DMS153 treated with DMSO at 0.1 percent for 48 hours (cell line): ENCODE data around the gene SNX32.

Experiments used
- DNase-seq: peaks from one replicate; lab custom pipeline; 2025; ENCODE audit not compliant: unreplicated experiment; lab: John Stamatoyannopoulos, UW

SNX32 gene

GRCh38 chr11:65854852-65855837 is 21.4 kb downstream of the SNX32 start:
- DNase-seq: no peak

GRCh38 chr11:65855927-65856363 is 22.2 kb downstream of the SNX32 start:
- DNase-seq: no peak

DNA sequence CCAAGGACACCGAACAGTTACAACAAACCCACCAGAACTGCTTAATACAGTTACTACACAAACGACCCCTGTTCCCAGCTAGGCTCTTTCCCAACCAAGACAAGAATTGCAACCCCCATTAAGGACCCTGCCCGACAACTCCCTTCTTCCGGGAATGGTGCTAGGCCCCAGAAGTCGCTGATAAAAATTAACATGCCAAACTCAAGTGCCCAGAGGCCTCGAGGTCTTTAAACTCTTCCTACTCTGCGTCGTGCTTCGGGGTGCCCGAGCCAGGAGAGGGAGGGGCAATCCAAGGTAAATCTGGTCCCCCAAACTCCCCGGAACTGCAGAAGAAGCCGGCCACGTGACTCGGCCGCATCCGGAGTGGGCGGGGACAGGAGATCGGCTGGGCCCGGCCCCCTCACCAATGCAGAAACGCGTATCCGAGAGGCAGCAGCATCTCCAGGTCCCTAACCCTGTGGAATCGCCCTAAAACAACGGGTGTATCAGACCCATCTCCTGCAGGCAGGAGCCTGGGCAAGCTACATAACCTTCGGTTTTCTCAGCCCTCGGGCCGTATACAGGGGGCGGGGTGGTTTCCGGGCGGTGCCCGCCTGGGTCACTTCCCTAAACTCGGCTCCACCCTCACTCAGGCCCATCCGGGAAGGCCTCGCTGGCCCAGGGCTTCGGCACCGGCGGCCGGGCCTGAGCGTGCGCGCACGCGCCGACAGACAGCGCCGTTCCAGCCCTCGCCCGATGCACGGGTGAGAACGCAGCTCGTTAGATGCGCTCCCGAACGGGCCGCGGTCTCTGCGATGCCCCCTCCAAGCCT is 23.1 kb downstream of the SNX32 start:
- DNase-seq: peak; percentile 22

DNA sequence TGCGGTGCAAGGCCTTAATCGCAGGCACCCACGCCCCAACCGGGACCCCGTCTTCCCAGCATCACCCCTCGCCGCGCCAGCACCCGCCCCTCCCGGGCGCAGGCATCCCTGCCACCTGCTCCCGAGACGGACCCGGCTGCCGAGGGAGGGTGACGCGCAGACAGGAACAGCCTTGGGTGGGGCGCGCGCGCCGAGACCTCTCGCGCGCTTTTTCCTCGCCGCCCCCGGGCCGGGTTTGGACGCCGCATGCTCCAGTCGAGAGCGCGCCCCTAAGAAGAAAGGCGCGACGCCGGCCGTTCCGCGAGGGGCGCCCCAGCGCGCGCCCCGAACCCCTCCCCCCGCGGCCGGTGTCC is 23.7 kb downstream of the SNX32 start:
- no peak for DNase-seq

- peak; percentile 97 for DNase-seq
Observed at GRCh38 chr11:65857853-65858680, 24.3 kb downstream of the SNX32 start, which contains the start of gene CFL1. CFL1 (minus strand) TSS chr11:65858180; CDS start chr11:65858099, 81 bp downstream.

DNA sequence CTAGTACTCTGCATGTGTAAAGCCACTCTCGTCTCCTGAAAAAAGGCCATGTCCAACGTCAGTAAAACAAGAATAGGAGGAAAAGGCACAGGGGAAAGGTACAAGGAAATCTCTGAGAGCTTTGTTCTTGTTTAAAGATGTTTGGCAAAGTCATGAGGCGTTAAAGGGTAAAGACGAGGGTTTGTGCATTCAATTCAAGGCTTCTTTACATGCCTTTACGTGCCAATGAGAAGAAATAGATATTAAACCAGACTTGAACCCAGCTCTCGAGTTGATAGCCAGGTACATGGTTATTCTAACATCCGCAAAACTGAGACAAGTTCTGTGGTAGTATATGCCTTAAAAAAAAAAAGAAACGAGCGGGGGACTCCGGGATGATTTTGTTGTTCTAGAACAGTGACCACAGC is 24.9 kb downstream of the SNX32 start:
- DNase-seq: no peak

DNA sequence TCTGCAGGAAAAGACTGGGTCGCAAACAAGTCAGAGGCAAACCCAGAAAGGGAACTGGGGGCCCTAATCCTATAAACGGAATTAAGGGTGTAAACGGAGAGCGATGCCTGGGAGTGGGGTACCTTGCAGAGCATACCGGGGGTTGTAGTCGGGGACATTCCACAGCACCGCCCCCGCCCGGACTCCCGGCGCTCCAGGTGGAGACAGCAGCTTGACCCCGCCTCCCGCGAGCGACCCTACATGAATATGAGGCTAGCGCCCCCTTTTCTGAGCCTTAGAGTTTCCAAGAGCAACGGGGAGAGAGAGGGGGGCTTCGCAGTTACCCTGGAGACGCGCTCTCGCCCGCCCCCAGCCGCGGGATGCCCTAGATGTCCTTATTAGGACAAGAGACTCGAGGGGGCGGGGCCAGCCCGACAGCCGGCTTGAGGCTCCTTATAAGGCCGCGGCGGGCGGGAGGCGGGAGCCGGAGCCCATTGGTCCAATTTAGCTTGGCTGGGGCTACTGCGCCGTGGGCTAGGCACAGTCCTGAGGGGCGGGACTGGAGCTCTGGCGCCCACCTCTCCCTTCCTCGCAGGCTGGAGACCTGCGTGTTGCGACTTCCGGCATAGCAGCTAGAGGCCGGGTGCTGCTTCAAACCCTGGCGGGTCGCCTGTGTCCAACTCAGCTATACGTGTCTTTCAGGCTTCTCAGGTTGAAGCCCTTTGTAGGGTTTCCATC is 25.5 kb downstream of the SNX32 start:
- peak; percentile 87 for DNase-seq

DNA sequence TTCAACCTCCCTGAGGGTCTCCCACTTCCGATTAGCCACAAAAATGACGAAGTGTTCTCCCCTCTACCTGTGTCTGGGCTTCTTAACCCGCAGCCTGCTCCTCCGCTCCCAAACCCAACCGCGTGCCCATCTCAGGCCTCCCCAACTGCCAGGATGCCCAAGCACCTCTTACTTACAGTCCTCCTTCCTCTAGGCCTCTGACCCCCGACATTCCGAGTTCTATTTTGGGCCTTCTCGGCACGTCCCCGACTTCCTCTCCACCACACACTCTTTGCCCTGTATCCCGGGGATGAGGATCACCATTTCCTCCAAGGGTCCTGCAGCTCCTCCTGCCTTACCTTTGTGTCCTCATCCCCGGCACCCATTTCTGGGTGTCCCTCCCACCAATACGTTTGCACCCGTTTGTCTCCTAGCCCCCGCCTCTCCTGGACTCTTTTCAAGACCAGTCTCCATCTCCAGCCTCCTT is 26.1 kb downstream of the SNX32 start:
- peak; percentile 55 for DNase-seq

DNA sequence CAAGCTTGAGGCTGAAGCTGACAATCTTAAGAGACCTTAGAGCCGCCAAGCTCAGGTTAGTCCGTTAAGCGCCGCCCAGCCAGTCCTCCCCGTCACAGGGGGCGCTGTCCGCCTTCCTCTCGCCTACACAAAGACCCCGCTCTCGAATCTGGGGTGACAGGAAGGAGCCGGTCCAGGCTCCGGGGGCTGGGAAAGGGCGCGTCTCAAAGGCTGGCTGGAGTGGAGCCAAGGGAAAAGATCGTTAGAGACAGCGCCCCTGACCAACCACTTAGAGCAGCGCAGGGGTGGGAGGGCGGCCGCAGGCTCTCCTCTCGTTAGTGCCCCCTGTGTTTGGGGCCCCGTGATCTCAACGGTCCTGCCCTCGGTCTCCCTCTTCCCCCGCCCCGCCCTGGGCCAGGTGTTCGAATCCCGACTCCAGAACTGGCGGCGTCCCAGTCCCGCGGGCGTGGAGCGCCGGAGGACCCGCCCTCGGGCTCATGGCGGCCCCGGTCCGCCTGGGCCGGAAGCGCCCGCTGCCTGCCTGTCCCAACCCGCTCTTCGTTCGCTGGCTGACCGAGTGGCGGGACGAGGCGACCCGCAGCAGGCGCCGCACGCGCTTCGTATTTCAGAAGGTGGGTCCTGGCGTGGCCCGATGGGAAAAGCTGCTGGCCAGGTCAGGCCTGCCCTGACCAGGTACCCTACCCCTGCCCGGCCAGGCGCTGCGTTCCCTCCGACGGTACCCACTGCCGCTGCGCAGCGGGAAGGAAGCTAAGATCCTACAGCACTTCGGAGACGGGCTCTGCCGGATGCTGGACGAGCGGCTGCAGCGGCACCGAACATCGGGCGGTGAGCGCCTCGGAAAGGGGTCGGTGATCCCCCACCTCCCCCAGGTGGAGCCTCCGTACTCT is 26.8 kb downstream of the SNX32 start, which contains the start of gene MUS81:
TSS of gene MUS81 (plus strand) at position 156 of the 887 bp plus-strand sequence. CDS start at position 477, 321 bp downstream.
- DNase-seq: peak; percentile 87

- no peak for DNase-seq
Observed at GRCh38 chr11:65861165-65861505, 27.4 kb downstream of the SNX32 start.

- no peak for DNase-seq
Observed at GRCh38 chr11:65861533-65862183, 27.9 kb downstream of the SNX32 start.

DNA sequence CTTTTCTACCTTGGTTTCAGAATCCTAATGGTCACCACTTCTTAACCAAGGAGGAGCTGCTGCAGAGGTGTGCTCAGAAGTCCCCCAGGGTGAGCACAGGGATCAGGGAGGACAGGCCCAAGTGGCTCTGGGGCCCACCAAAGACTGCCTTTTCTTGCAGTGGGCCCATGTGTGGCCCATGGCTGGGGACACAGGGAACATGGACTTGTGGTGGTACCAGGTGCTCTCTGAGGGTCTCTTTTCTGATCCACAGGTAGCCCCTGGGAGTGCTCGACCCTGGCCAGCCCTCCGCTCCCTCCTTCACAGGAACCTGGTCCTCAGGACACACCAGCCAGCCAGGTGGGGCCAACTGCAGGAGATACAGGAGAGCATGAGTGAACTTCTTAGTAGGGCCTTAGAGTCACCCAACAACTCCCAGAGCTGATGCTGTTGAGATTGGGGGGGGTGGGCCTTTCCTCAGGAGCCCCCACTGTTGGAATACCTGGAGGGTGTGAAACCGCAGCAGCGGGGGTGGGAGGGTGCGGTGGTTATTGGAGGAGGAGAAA is 28.5 kb downstream of the SNX32 start:
- DNase-seq: no peak

GRCh38 chr11:65862941-65863888 is 29.5 kb downstream of the SNX32 start:
- no peak for DNase-seq

- DNase-seq: no peak
Observed at GRCh38 chr11:65863889-65864705, 30.3 kb downstream of the SNX32 start.

DNA sequence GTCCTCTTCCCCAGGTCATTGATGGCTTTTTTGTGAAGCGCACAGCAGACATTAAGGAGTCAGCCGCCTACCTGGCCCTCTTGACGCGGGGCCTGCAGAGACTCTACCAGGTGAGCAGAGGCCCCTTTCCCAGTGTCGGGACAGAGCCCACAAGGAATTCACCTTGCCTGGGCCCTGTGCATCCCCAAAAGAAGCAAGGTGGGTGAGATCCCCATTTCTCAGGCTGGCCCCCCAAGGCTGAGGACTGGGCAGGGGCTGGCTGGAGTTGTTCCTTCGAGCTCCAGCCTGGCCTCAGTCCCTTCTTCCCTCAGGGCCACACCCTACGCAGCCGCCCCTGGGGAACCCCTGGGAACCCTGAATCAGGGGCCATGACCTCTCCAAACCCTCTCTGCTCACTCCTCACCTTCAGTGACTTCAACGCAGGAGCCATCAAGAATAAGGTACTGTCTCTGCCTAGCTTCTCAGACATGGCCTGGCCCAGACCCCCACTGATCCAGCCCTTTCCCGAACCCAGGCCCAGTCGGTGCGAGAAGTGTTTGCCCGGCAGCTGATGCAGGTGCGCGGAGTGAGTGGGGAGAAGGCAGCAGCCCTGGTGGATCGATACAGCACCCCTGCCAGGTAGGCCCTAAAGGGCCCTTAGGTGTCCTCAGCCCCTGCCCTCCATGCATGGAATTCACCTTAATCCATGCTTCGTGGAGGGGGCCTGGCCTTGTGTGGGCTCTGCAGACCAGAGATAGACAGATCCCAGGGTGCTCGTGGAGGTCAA is 31.1 kb downstream of the SNX32 start:
- no peak for DNase-seq
